Activated T-helper 2 cell treated with anti-CD3 and anti-CD28 coated beads, Interferon-gamma antibody, Interleukin-2, Interleukin-4, amounts not matched to agents 10 μg/mL and 5 μg/mL and 100 μg/mL, durations not matched to agents 14 hours and 24 hours and 36 hours (primary cell): Measurements from ENCODE around the gene BOLA3. TPM values are rescaled to one million over a fixed set of nuclear protein-coding genes. Genes with fewer than 3 reads are reported as not detected.

Experiments
- DNase-seq: peaks from one replicate; pipeline ENCODE4 v3.0.0; 2021; ENCODE audit warnings: low spot score
- H3K27ac Mint-ChIP-seq: one replicate; pipeline ENCODE4 v1.8.0; 2021; ENCODE audit warnings: mixed read lengths
- H3K27me3 Mint-ChIP-seq: one replicate; pipeline ENCODE4 v1.8.0; 2021; ENCODE audit warnings: low read depth, mixed read lengths
- H3K36me3 Mint-ChIP-seq: one replicate; pipeline ENCODE4 v1.8.0; 2021; ENCODE audit warnings: low read depth, mixed read lengths
- H3K4me1 Mint-ChIP-seq: one replicate; pipeline ENCODE4 v1.8.0; 2021; ENCODE audit warnings: low read depth, mixed read lengths
- H3K4me3 Mint-ChIP-seq: one replicate; pipeline ENCODE4 v1.8.0; 2021; ENCODE audit warnings: low read depth, mild to moderate bottlenecking, moderate library complexity, mixed read lengths
- H3K9me3 Mint-ChIP-seq: one replicate; pipeline ENCODE4 v1.8.0; 2021; ENCODE audit warnings: mixed read lengths
- intact Hi-C: fragments of 100-400 bp; cut with micrococcal nuclease; formaldehyde crosslinking; loops from one replicate; pipeline ENCODE4 v1.15.1; 2023
- total RNA-seq: library from RNA; stranded (reverse); gene quantifications from 2 replicates; pipeline ENCODE4 v1.2.3, GENCODE V29; 2022

Gene BOLA3
- total RNA-seq, 1 donor from 2014 or later: 91.2 TPM

GRCh38 chr2:74111380-74111779 lies 36.3 kb downstream of the BOLA3 start:
- DNase-seq: no peak
- no peaks in the 10 kb centered on the region for H3K36me3 Mint-ChIP-seq
- intact Hi-C loops: no loop called here

GRCh38 chr2:74110537-74110936 lies 37.2 kb downstream of the BOLA3 start:
- no peaks in the 10 kb centered on the region for H3K4me1 Mint-ChIP-seq
- no peak overlapping the region for H3K27ac Mint-ChIP-seq
- H3K27me3 Mint-ChIP-seq: peaks cover 8% of the 10 kb centered on the region
- H3K36me3 Mint-ChIP-seq: peaks cover 4% of the 10 kb centered on the region
- H3K4me3 Mint-ChIP-seq: no peak overlapping the region
- intact Hi-C loops: no loop called here
- H3K9me3 Mint-ChIP-seq: no peaks in the 10 kb centered on the region
- no peak for DNase-seq

More at GRCh38 chr2:74111380-74111779, 36.3 kb downstream of the BOLA3 start:
- H3K4me1 Mint-ChIP-seq: no peaks in the 10 kb centered on the region
- no peaks in the 10 kb centered on the region for H3K9me3 Mint-ChIP-seq
- peaks cover 8% of the 10 kb centered on the region for H3K27me3 Mint-ChIP-seq
- H3K27ac Mint-ChIP-seq: no peak overlapping the region
- no peak overlapping the region for H3K4me3 Mint-ChIP-seq

- H3K9me3 Mint-ChIP-seq: no peaks in the 10 kb centered on the region
- H3K4me1 Mint-ChIP-seq: no peaks in the 10 kb centered on the region
- H3K27ac Mint-ChIP-seq: no peak overlapping the region
- H3K4me3 Mint-ChIP-seq: no peak overlapping the region
- no peak for DNase-seq
- H3K36me3 Mint-ChIP-seq: peaks cover 11% of the 10 kb centered on the region
- peaks cover 4% of the 10 kb centered on the region for H3K27me3 Mint-ChIP-seq
- intact Hi-C loops: no loop called here
Observed at GRCh38 chr2:74109551-74109950, 38.2 kb downstream of the BOLA3 start.

- intact Hi-C loops: no loop called here
- no peaks in the 10 kb centered on the region for H3K27me3 Mint-ChIP-seq
- H3K4me1 Mint-ChIP-seq: no peaks in the 10 kb centered on the region
- H3K4me3 Mint-ChIP-seq: no peak overlapping the region
- peaks cover 19% of the 10 kb centered on the region for H3K36me3 Mint-ChIP-seq
- DNase-seq: no peak
- H3K9me3 Mint-ChIP-seq: no peaks in the 10 kb centered on the region
- no peak overlapping the region for H3K27ac Mint-ChIP-seq
Observed at GRCh38 chr2:74107071-74107470, 40.6 kb downstream of the BOLA3 start.

- no peak for DNase-seq
- Mint-ChIP-seq H3K9me3 (no peaks in the 10 kb centered on the region), H3K4me1 (no peaks in the 10 kb centered on the region), H3K27ac (no peak overlapping the region), H3K36me3 (peaks cover 30% of the 10 kb centered on the region), H3K27me3 (no peaks in the 10 kb centered on the region), H3K4me3 (no peak overlapping the region)
- intact Hi-C loops: no loop called here
Observed at GRCh38 chr2:74105413-74105812, 42.3 kb downstream of the BOLA3 start.

GRCh38 chr2:74104839-74105238 lies 42.9 kb downstream of the BOLA3 start:
- no peak overlapping the region for H3K27ac Mint-ChIP-seq

GRCh38 chr2:74103763-74104162 lies 43.9 kb downstream of the BOLA3 start:
- H3K27ac Mint-ChIP-seq: no peak overlapping the region
- H3K36me3 Mint-ChIP-seq: peaks cover 43% of the 10 kb centered on the region
- DNase-seq: no peak
- intact Hi-C loops: no loop called here
- H3K4me3 Mint-ChIP-seq: no peak overlapping the region
- no peaks in the 10 kb centered on the region for H3K27me3 Mint-ChIP-seq
- H3K4me1 Mint-ChIP-seq: no peaks in the 10 kb centered on the region
- H3K9me3 Mint-ChIP-seq: no peaks in the 10 kb centered on the region

More at GRCh38 chr2:74104839-74105238, 42.9 kb downstream of the BOLA3 start:
- Mint-ChIP-seq H3K27me3 (no peaks in the 10 kb centered on the region), H3K36me3 (peaks cover 33% of the 10 kb centered on the region), H3K4me1 (no peaks in the 10 kb centered on the region), H3K9me3 (no peaks in the 10 kb centered on the region), H3K4me3 (no peak overlapping the region)
- no peak for DNase-seq
- intact Hi-C loops: no loop called here

- H3K9me3 Mint-ChIP-seq: no peaks in the 10 kb centered on the region
- H3K27ac Mint-ChIP-seq: no peak overlapping the region
- peaks cover 48% of the 10 kb centered on the region for H3K36me3 Mint-ChIP-seq
- no peak for DNase-seq
- no peaks in the 10 kb centered on the region for H3K4me1 Mint-ChIP-seq
- no peaks in the 10 kb centered on the region for H3K27me3 Mint-ChIP-seq
- no peak overlapping the region for H3K4me3 Mint-ChIP-seq
- intact Hi-C loops: no loop called here
Observed at GRCh38 chr2:74102516-74102915, 45.2 kb downstream of the BOLA3 start.

- peaks cover 53% of the 10 kb centered on the region for H3K36me3 Mint-ChIP-seq
- no peaks in the 10 kb centered on the region for H3K27me3 Mint-ChIP-seq
Observed at GRCh38 chr2:74101574-74102300, 46.0 kb downstream of the BOLA3 start.

GRCh38 chr2:74100254-74101216 lies 47.2 kb downstream of the BOLA3 start:
- DNase-seq: no peak
- Mint-ChIP-seq H3K27me3 (no peaks in the 10 kb centered on the region), H3K9me3 (no peaks in the 10 kb centered on the region), H3K27ac (no peak overlapping the region), H3K4me1 (no peaks in the 10 kb centered on the region), H3K4me3 (no peak overlapping the region), H3K36me3 (peaks cover 55% of the 10 kb centered on the region)
- intact Hi-C loops: no loop called here

More at GRCh38 chr2:74101574-74102300, 46.0 kb downstream of the BOLA3 start:
- H3K4me3 Mint-ChIP-seq: no peak overlapping the region
- no peaks in the 10 kb centered on the region for H3K9me3 Mint-ChIP-seq
- no peak overlapping the region for H3K27ac Mint-ChIP-seq
- no peaks in the 10 kb centered on the region for H3K4me1 Mint-ChIP-seq
- intact Hi-C loops: no loop called here
- no peak for DNase-seq

GRCh38 chr2:74099835-74100234 lies 47.9 kb downstream of the BOLA3 start:
- intact Hi-C loops: no loop called here
- Mint-ChIP-seq H3K4me3 (no peak overlapping the region), H3K9me3 (no peaks in the 10 kb centered on the region), H3K27ac (no peak overlapping the region), H3K36me3 (peaks cover 52% of the 10 kb centered on the region), H3K4me1 (no peaks in the 10 kb centered on the region), H3K27me3 (no peaks in the 10 kb centered on the region)
- DNase-seq: no peak

- no peaks in the 10 kb centered on the region for H3K4me1 Mint-ChIP-seq
- no peak for DNase-seq
- H3K4me3 Mint-ChIP-seq: no peak overlapping the region
- no peaks in the 10 kb centered on the region for H3K27me3 Mint-ChIP-seq
- peaks cover 54% of the 10 kb centered on the region for H3K36me3 Mint-ChIP-seq
- intact Hi-C loops: no loop called here
- no peaks in the 10 kb centered on the region for H3K9me3 Mint-ChIP-seq
- H3K27ac Mint-ChIP-seq: no peak overlapping the region
Observed at GRCh38 chr2:74099271-74099670, 48.4 kb downstream of the BOLA3 start.

GRCh38 chr2:74097574-74097973 lies 50.1 kb downstream of the BOLA3 start:
- H3K4me1 Mint-ChIP-seq: no peaks in the 10 kb centered on the region
- no peak overlapping the region for H3K4me3 Mint-ChIP-seq
- no peaks in the 10 kb centered on the region for H3K27me3 Mint-ChIP-seq
- H3K9me3 Mint-ChIP-seq: no peaks in the 10 kb centered on the region
- intact Hi-C loops: no loop called here
- H3K36me3 Mint-ChIP-seq: peaks cover 53% of the 10 kb centered on the region
- no peak overlapping the region for H3K27ac Mint-ChIP-seq
- DNase-seq: no peak
